ENCODE measurements around the gene GPC5.

GPC5 gene

DNA sequence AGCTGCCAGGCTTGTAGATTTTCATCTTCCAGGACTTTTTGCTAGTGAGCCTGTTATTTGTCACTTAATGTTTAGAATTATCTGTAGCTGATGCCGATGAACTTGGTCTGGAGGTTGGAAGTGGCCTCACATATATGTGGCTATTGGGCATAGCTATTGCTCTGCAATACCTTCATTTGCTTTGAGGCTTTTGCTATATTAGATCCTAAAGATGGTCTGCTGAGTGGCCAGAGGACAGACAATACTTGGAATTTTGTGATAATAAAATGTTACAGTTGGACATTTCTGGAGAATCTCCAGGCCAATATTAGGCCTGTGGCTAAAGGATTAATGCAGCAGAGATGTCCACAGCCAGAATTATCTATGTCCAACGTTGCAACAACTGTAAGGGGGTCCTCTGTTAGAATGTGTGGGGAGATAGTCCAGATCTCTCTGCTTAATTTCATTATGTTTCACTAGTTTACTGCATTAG lies 222.3 kb downstream of the GPC5 start:
- Histone ChIP-seq H3K36me3 (ENCODE audit: control insufficient read depth, insufficient read depth, low read length) (no peaks in the 10 kb centered on the region), H3K4me3 (ENCODE audit: low read length) (no peak overlapping the region), H3K27me3 (ENCODE audit: control insufficient read depth, insufficient read depth, low read length) (no peaks in the 10 kb centered on the region), H3K9me3 (ENCODE audit: control insufficient read depth, low read length) (no peaks in the 10 kb centered on the region), H3K9ac (ENCODE audit: low read length) (no peak overlapping the region), H3K4me1 (ENCODE audit: control insufficient read depth, insufficient read depth, low read length) (no peaks in the 10 kb centered on the region)

DNA sequence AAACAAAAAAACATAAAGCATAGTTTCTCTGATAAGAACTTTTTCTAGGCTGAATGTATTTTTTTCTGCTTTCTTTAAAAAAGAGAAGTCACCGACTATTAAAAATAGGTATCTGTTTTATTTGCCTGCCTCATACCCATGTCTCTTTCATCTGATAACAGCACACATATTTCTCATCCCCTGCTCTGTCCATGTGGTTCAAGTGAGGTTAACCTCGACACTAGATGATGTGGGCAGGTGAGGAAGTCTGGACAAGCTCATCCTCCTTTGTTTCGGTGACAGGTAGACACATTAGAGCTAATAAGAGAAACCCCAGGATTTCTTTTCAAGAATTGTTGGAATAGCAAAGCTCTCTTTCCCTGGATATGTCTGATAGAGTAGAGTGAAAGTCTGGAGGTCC lies 222.7 kb downstream of the GPC5 start:
- Histone ChIP-seq H3K9me3 (ENCODE audit: control insufficient read depth, low read length) (no peaks in the 10 kb centered on the region), H3K36me3 (ENCODE audit: control insufficient read depth, insufficient read depth, low read length) (no peaks in the 10 kb centered on the region), H3K4me3 (ENCODE audit: low read length) (no peak overlapping the region), H3K4me1 (ENCODE audit: control insufficient read depth, insufficient read depth, low read length) (no peaks in the 10 kb centered on the region), H3K27me3 (ENCODE audit: control insufficient read depth, insufficient read depth, low read length) (no peaks in the 10 kb centered on the region), H3K9ac (ENCODE audit: low read length) (no peak overlapping the region)

DNA sequence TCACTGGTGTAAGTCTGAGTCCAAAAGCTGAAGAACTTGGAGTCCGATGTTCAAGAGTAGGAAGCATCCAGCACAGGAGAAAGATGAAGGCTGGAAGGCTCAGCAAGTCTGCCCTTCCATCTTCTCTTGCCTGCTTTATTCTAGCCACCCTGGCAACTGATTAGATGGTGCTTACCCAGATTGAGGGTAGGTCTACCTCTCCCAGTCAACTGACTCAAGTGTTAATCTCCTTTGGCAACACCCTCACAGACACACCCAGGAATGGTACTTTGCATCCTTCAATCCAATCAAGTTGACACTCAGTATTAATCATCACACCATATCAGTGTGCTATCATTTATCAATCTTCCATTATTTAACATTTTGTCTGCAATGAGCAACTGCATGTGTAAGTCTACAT lies 223.5 kb downstream of the GPC5 start:
- Histone ChIP-seq H3K27me3 (ENCODE audit: control insufficient read depth, insufficient read depth, low read length) (no peaks in the 10 kb centered on the region), H3K9ac (ENCODE audit: low read length) (no peak overlapping the region), H3K36me3 (ENCODE audit: control insufficient read depth, insufficient read depth, low read length) (no peaks in the 10 kb centered on the region), H3K4me1 (ENCODE audit: control insufficient read depth, insufficient read depth, low read length) (no peaks in the 10 kb centered on the region), H3K9me3 (ENCODE audit: control insufficient read depth, low read length) (no peaks in the 10 kb centered on the region), H3K4me3 (ENCODE audit: low read length) (no peak overlapping the region)

DNA sequence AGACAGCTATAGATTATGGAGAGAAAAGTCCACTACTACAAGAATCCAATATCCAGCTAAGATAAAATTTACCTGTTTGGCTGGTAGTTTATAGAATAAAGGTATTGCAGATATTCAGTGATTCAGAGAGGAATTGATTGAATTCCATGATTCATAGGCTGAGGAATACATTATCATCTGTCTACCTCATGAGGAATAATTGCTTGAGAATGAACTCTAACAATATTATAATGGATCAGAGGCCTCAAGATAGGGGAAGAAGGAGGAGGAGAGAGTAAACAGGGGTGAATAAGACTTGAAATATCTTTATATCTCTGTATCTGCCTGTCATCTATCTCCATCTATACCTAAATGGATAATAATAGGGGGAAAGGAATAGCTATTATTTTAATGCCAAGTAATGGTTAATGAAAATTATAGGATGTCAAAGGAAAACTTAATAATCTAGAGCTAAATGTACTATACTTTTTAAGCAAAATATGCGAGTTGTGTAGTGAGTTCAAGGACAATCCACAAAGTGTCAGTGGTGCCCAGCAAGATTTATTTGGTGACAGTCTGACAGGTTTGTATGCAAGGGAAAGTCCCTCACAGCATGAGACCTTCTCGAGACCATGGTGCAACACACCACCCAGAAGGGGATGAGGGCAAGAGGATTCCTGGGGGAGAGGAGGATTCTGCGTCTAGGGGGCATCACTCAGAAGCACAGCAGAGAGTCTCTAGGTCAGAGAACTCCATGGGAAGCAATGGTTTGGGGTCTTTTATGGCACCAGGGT lies 224.5 kb downstream of the GPC5 start:
- H3K9me3 ChIP-seq (ENCODE audit: control insufficient read depth, low read length), result no peaks in the 10 kb centered on the region
- H3K9ac ChIP-seq (ENCODE audit: low read length), result no peak overlapping the region
- H3K4me3 ChIP-seq (ENCODE audit: low read length), result no peak overlapping the region
- no peaks in the 10 kb centered on the region for H3K4me1 ChIP-seq (ENCODE audit: control insufficient read depth, insufficient read depth, low read length)
- H3K36me3 ChIP-seq (ENCODE audit: control insufficient read depth, insufficient read depth, low read length), result no peaks in the 10 kb centered on the region
- no peaks in the 10 kb centered on the region for H3K27me3 ChIP-seq (ENCODE audit: control insufficient read depth, insufficient read depth, low read length)

DNA sequence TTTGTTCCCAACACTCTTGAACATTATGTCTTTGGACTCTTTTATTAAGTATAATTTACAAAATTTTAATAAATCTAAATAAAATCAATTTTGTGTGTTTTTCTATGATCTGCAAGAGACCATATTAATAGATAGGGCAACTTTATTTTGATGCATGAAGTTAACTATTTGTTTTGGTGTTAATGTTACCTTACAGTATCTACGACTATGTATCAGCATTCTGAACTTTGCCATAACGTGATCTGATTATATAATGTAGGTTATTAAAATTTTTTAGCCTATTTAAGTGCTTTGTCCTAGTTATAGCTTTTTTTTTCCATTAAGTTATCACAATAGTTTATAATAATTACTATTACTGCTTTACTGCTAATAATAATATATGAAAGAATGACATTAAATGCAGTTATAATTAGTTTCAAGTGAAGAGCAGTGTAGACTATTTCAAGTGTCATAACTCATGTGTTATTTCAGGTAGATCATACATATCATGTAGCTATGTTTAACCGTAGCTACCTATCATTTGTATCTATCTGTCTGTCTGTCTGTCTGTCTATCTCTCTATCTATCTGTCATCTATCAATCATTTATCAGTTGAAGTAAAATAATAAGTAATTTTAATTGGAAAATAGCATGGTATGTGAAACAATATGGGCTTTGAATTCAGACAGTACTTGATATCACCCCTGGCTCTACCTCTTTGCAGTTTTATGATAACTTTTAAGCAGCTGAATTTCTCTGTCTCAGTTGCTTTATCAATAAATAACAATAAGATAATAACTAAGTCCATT lies 229.7 kb downstream of the GPC5 start:
- Histone ChIP-seq H3K4me1 (ENCODE audit: control insufficient read depth, insufficient read depth, low read length) (no peaks in the 10 kb centered on the region), H3K4me3 (ENCODE audit: low read length) (no peak overlapping the region), H3K27me3 (ENCODE audit: control insufficient read depth, insufficient read depth, low read length) (no peaks in the 10 kb centered on the region), H3K9me3 (ENCODE audit: control insufficient read depth, low read length) (no peaks in the 10 kb centered on the region), H3K9ac (ENCODE audit: low read length) (no peak overlapping the region), H3K36me3 (ENCODE audit: control insufficient read depth, insufficient read depth, low read length) (no peaks in the 10 kb centered on the region)

DNA sequence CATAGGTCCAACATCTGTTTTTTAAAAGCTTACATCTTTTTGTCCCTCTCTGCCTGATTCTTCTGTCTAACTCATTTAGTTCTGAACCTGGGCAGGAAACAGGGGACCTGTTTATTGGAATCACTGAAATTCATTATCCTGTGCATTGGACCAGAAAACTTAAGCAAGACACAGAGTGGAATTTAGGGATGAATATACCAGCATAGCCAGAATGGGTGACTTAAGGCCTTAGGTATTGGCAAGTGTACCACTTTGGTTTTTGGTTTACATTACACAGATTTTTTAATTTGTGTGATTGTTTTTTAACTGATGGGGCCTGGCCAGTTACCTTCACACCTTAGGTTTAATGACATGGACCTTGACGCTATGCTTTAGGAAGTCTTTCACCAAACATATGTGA lies 232.5 kb downstream of the GPC5 start:
- Histone ChIP-seq H3K9me3 (ENCODE audit: control insufficient read depth, low read length) (no peaks in the 10 kb centered on the region), H3K36me3 (ENCODE audit: control insufficient read depth, insufficient read depth, low read length) (no peaks in the 10 kb centered on the region), H3K9ac (ENCODE audit: low read length) (no peak overlapping the region), H3K4me3 (ENCODE audit: low read length) (no peak overlapping the region), H3K4me1 (ENCODE audit: control insufficient read depth, insufficient read depth, low read length) (no peaks in the 10 kb centered on the region), H3K27me3 (ENCODE audit: control insufficient read depth, insufficient read depth, low read length) (no peaks in the 10 kb centered on the region)

DNA sequence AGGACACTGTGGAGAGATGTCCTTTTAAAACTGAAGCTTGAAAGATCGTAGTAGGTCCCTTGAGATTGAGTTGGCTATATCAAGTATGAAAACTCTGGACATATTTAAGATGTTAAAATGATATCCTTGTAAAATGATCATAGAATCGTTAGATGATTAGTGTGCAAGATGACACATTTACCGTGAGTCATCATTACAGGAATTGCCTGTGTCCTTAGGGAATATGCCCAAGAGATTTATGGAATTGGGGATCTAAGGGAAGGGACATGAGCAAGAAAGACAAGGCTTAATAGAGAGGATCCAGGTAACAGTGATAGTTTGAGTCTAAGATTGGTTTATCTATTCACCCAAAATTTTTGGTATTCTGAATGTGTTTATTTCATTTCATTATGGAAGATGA lies 233.7 kb downstream of the GPC5 start:
- no peaks in the 10 kb centered on the region for H3K4me1 ChIP-seq (ENCODE audit: control insufficient read depth, insufficient read depth, low read length)
- H3K9ac ChIP-seq (ENCODE audit: low read length), result no peak overlapping the region
- no peaks in the 10 kb centered on the region for H3K36me3 ChIP-seq (ENCODE audit: control insufficient read depth, insufficient read depth, low read length)
- no peak overlapping the region for H3K4me3 ChIP-seq (ENCODE audit: low read length)
- no peaks in the 10 kb centered on the region for H3K27me3 ChIP-seq (ENCODE audit: control insufficient read depth, insufficient read depth, low read length)
- H3K9me3 ChIP-seq (ENCODE audit: control insufficient read depth, low read length), result no peaks in the 10 kb centered on the region

DNA sequence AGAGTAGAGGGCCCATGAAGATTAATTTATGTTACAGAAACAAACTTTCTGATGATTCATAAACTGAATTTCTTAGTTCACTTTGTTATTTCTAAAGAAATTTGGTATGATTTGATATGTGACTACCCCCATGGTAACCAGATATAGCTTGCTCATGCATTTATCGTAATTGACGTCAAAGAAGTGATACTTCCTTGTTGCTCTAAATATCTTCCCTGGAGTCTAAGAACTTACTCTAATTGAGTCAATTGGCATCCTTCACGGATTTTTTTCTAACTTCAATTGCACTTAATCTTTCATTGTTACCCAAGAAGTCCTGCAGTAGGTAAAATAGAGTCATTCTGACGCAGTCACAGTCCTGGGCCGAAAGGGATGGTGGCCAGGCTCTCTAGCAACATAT lies 240.9 kb downstream of the GPC5 start:
- Histone ChIP-seq H3K9ac (ENCODE audit: low read length) (no peak overlapping the region), H3K36me3 (ENCODE audit: control insufficient read depth, insufficient read depth, low read length) (no peaks in the 10 kb centered on the region), H3K27me3 (ENCODE audit: control insufficient read depth, insufficient read depth, low read length) (no peaks in the 10 kb centered on the region), H3K4me1 (ENCODE audit: control insufficient read depth, insufficient read depth, low read length) (no peaks in the 10 kb centered on the region), H3K4me3 (ENCODE audit: low read length) (no peak overlapping the region), H3K9me3 (ENCODE audit: control insufficient read depth, low read length) (no peaks in the 10 kb centered on the region)

DNA sequence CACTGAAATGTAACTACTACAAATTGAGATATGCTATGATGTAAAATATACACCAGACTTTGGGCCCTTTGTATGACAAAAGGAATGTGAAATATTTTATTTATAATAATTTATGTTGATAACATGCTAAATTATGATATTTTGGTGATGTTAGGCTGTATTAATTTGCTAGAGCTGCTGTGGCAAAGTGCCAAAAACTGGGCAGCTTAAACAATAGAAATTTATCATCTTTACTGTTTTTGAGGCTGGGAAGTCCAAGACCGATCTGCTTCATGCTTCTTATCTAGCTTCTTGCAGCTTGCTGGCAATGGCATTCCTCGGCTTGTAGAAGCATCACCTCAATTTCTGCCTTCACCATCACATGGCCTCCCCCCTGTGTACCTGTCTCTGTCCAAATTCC lies 245.0 kb downstream of the GPC5 start:
- no peak overlapping the region for H3K9ac ChIP-seq (ENCODE audit: low read length)
- no peaks in the 10 kb centered on the region for H3K36me3 ChIP-seq (ENCODE audit: control insufficient read depth, insufficient read depth, low read length)
- H3K4me1 ChIP-seq (ENCODE audit: control insufficient read depth, insufficient read depth, low read length), result no peaks in the 10 kb centered on the region
- H3K27me3 ChIP-seq (ENCODE audit: control insufficient read depth, insufficient read depth, low read length), result no peaks in the 10 kb centered on the region
- H3K4me3 ChIP-seq (ENCODE audit: low read length), result no peak overlapping the region
- H3K9me3 ChIP-seq (ENCODE audit: control insufficient read depth, low read length), result no peaks in the 10 kb centered on the region

DNA sequence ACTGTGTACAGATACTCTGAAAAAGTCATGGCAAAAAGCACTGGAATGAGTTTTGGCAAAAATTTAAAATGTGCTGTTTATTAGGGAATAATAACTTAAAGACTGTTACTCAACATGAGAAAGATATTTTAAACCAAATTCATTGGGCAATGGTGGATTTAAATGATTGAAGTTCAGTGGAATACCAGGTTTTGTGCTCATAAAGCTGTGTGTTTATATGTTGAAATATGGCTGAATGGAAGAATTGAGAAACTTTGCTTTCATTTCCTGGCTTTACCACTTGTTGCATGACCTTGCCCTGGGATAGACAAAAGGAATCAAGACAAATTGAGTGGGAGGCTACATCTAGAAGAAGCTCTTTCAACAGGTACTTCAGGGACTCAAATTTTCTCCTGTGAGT lies 246.4 kb downstream of the GPC5 start:
- Histone ChIP-seq H3K9ac (ENCODE audit: low read length) (no peak overlapping the region), H3K4me1 (ENCODE audit: control insufficient read depth, insufficient read depth, low read length) (no peaks in the 10 kb centered on the region), H3K4me3 (ENCODE audit: low read length) (no peak overlapping the region), H3K9me3 (ENCODE audit: control insufficient read depth, low read length) (no peaks in the 10 kb centered on the region), H3K27me3 (ENCODE audit: control insufficient read depth, insufficient read depth, low read length) (no peaks in the 10 kb centered on the region), H3K36me3 (ENCODE audit: control insufficient read depth, insufficient read depth, low read length) (no peaks in the 10 kb centered on the region)

DNA sequence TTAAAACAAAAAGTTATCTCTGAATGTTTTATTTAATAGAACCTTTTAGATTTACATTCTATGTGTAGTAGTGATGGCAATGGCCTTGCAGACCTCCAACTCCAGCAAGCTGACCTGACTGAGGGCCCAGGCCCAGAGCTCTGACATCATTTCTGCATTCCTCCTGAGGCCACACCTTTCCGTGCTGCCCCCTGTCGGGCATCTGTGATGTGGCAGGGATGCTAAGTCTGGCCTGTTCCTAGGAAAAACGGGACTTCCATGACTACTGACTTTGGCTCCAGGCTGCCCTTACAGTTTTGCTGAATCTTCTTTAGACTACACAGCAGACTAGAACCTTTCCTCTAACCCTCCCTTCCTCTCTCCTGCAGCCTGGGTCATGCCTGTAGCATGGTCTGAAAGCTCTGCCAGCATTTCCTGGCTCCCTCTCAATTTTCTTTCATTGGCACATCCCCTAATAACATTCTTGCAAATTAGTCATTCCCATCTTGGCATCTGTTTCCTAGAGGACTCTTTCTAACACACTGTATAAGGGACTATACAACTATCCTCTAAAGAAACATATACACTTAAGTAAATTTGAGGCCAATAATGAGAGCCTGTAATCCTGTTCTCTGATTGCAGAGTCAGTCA lies 249.1 kb downstream of the GPC5 start:
- no peaks in the 10 kb centered on the region for H3K9me3 ChIP-seq (ENCODE audit: control insufficient read depth, low read length)
- no peaks in the 10 kb centered on the region for H3K4me1 ChIP-seq (ENCODE audit: control insufficient read depth, insufficient read depth, low read length)
- no peaks in the 10 kb centered on the region for H3K36me3 ChIP-seq (ENCODE audit: control insufficient read depth, insufficient read depth, low read length)
- H3K9ac ChIP-seq (ENCODE audit: low read length), result no peak overlapping the region
- no peaks in the 10 kb centered on the region for H3K27me3 ChIP-seq (ENCODE audit: control insufficient read depth, insufficient read depth, low read length)
- H3K4me3 ChIP-seq (ENCODE audit: low read length), result no peak overlapping the region

DNA sequence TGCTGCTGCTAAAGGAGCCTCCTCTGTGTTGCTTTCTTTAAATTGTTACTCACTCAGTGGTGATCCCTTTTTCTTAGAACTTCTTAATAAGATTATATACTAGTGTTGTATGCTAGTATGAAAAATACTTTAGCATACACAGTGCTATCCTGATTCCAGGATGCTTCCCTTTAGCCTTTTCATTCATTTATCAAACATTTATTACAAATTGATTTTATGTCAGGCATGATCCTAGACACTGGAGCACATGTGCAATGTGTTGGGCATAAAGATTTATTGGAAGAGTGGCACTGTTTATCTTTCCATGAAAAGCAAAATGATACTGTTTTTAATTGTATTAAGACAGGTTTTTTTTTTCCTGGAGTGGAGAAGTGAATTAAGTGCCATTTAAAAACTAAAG lies 249.6 kb downstream of the GPC5 start:
- Histone ChIP-seq H3K4me1 (ENCODE audit: control insufficient read depth, insufficient read depth, low read length) (no peaks in the 10 kb centered on the region), H3K27me3 (ENCODE audit: control insufficient read depth, insufficient read depth, low read length) (no peaks in the 10 kb centered on the region), H3K4me3 (ENCODE audit: low read length) (no peak overlapping the region), H3K9me3 (ENCODE audit: control insufficient read depth, low read length) (no peaks in the 10 kb centered on the region), H3K9ac (ENCODE audit: low read length) (no peak overlapping the region), H3K36me3 (ENCODE audit: control insufficient read depth, insufficient read depth, low read length) (no peaks in the 10 kb centered on the region)
